ENCODE data around the gene RCN1.
"Not testable (repeated sequence)": the region's sequence is repeated elsewhere in the genome, so short reads cannot be mapped to it uniquely, and the experiment has no call there.

Gene RCN1

DNA sequence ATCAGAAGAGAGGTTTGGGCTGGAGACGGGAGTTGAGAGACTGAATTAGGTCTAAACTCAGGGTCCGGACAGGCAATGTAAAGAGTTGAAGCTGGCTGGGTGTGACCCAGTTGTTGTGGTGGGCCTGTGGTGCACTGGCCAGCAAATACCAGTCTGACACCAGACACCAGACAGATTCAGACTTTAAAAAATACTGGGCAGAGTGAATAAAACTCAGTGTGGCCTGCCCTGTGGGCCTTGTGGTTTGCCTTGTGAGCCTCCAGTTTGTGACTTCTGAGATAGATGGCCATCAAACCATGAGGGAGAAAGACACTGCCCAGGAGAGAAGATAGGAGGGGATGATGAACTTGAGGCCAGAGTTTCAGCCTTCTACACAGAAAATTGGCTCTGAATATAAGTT, 25.8 kb downstream of the RCN1 start:
- Histone ChIP-seq H3K4me1 (no peaks in the 10 kb centered on the region), H3K36me3 (no peaks in the 10 kb centered on the region), H3K9me3 (no peaks in the 10 kb centered on the region), H3K27ac (no peak overlapping the region), H3K4me3 (no peak overlapping the region), H3K27me3 (no peaks in the 10 kb centered on the region)
- TF ChIP-seq, protein P1, sequence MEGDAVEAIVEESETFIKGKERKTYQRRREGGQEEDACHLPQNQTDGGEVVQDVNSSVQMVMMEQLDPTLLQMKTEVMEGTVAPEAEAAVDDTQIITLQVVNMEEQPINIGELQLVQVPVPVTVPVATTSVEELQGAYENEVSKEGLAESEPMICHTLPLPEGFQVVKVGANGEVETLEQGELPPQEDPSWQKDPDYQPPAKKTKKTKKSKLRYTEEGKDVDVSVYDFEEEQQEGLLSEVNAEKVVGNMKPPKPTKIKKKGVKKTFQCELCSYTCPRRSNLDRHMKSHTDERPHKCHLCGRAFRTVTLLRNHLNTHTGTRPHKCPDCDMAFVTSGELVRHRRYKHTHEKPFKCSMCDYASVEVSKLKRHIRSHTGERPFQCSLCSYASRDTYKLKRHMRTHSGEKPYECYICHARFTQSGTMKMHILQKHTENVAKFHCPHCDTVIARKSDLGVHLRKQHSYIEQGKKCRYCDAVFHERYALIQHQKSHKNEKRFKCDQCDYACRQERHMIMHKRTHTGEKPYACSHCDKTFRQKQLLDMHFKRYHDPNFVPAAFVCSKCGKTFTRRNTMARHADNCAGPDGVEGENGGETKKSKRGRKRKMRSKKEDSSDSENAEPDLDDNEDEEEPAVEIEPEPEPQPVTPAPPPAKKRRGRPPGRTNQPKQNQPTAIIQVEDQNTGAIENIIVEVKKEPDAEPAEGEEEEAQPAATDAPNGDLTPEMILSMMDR (IDR thresholded peaks at IDR 0.05), result no peak
- intact Hi-C loops (cut with DNase I; ENCODE audit: low total_unique reads), result no loop called here
- DNase-seq, result no peak

DNA sequence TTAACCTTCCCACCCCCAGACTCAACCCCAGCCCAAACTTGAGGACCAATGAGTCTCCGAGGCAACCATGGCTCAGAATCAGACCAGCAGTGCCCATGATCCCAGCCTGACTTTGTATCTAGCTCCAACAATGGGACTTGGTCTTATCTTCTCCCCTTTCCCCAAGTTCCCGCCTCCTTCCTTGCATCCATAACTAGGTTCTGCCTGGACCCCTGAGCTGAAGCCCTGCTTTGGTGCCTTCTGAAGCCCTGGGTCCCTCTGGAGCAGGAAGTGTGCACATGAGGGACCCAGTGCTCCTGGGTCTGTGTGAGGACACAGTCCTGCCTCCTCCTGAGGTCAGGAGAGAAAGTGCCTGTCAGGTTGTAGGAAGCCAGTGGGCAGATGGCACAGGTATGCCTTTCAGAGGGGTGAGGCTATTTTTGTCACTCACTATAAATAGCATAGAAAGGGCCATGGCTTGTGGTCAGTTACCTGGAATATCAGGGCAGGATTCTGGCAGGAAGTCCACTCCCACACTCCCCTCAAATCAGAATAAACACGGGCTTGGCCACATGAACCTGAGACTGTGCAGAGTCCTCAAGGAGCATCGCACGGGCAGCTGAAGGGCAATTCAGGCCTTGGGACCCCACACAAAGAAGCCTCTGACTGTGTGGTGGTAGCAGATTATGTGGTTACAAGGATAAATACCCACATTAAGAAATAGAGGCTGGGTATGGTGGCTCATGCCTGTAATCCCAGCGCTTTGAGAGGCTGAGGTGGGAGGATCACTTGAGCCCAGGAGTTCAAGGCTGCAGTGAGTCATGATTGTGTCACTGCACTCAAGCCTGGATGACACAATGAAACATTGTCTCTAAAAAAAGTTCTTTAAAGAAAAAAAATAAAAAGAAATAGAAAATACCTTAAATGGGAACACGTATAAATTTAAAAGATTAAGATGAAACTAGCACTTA, 27.4 kb downstream of the RCN1 start:
- intact Hi-C loops (cut with DNase I; ENCODE audit: low total_unique reads), result no loop called here
- Histone ChIP-seq H3K4me1 (no peaks in the 10 kb centered on the region), H3K9me3 (no peaks in the 10 kb centered on the region), H3K27me3 (no peaks in the 10 kb centered on the region), H3K4me3 (no peak overlapping the region), H3K36me3 (no peaks in the 10 kb centered on the region), H3K27ac (no peak overlapping the region)
- TF ChIP-seq, protein P1 (IDR thresholded peaks at IDR 0.05), result no peak
- no peak for DNase-seq

DNA sequence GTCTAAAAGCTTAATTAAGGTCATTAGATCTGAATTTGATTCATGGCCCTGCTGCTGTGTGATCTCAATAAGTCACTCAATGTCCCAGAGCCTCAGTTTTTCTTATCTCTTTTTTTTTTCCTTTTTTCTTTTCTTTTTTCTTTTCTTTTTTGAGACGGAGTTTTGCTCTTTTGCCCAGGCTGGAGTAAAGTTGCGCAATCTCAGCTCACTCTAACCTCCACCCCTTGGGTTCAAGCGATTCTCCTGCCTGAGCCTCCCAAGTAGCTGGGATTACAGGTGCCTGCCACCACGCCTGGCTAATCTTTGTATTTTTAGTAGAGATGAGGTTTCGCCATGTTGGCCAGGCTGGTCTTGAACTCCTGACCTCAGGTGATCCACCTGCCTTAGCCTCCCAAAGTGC, 28.3 kb downstream of the RCN1 start:
- intact Hi-C loops (cut with DNase I; ENCODE audit: low total_unique reads); H3K27ac ChIP-seq; DNase-seq; H3K4me3 ChIP-seq; H3K27me3 ChIP-seq; H3K9me3 ChIP-seq; H3K36me3 ChIP-seq; H3K4me1 ChIP-seq: not testable (repeated sequence)

GRCh38 chr11:32121012-32121411, 30.1 kb downstream of the RCN1 start:
- no peak for DNase-seq
- no peak overlapping the region for H3K4me3 ChIP-seq
- intact Hi-C loops (cut with DNase I; ENCODE audit: low total_unique reads), result no loop called here
- no peak overlapping the region for H3K27ac ChIP-seq
- no peaks in the 10 kb centered on the region for H3K27me3 ChIP-seq
- H3K9me3 ChIP-seq, result no peaks in the 10 kb centered on the region
- TF ChIP-seq, protein P1 (IDR thresholded peaks at IDR 0.05), result no peak
- H3K36me3 ChIP-seq, result no peaks in the 10 kb centered on the region
- no peaks in the 10 kb centered on the region for H3K4me1 ChIP-seq

- Histone ChIP-seq H3K9me3 (peaks cover 0 to 7% (median 0%) of the 10 kb centered on the region in 3 donors), H3K27me3 (no peaks in the 10 kb centered on the region), H3K4me1 (no peaks in the 10 kb centered on the region), H3K27ac (no peak overlapping the region), H3K36me3 (no peaks in the 10 kb centered on the region), H3K4me3 (no peak overlapping the region)
- intact Hi-C loops (cut with DNase I; ENCODE audit: low total_unique reads), result no loop called here
- DNase-seq, result no peak
- TF ChIP-seq, protein P1 (IDR thresholded peaks at IDR 0.05), result no peak
Measured at GRCh38 chr11:32122200-32122599, 31.3 kb downstream of the RCN1 start.

GRCh38 chr11:32131321-32131720, 40.4 kb downstream of the RCN1 start:
- no peak for DNase-seq
- intact Hi-C loops (cut with DNase I; ENCODE audit: low total_unique reads), result no loop called here

More at GRCh38 chr11:32131321-32131720, 40.4 kb downstream of the RCN1 start:
- Histone ChIP-seq H3K9me3 (peaks cover 0 to 15% (median 3%) of the 10 kb centered on the region in 3 donors), H3K36me3 (no peaks in the 10 kb centered on the region), H3K27ac (no peak overlapping the region), H3K27me3 (no peaks in the 10 kb centered on the region), H3K4me1 (peaks cover 3 to 12% (median 3%) of the 10 kb centered on the region in 4 donors), H3K4me3 (no peak overlapping the region)
- TF ChIP-seq, protein P1 (IDR thresholded peaks at IDR 0.05), result no peak

Measured in tibial artery (tissue), 4 donors.